ENCODE measurements around the gene IGIP.

The IGIP gene

GRCh38 chr5:140125637-140126036 lies at the start of gene IGIP:
Gene IGIP (plus strand): TSS chr5:140125937. CDS start chr5:140128477, 2,540 bp downstream.
- DNase-seq, result no peak

GRCh38 chr5:140076142-140076541 lies 49.6 kb upstream of the IGIP start:
- DNase-seq, result no peak

- no peak for DNase-seq
Observed at GRCh38 chr5:140076788-140077187, 48.9 kb upstream of the IGIP start.

GRCh38 chr5:140083120-140083519 lies 42.6 kb upstream of the IGIP start:
- no peak for DNase-seq

- DNase-seq, result no peak
Observed at GRCh38 chr5:140083650-140084049, 42.1 kb upstream of the IGIP start.

- no peak for DNase-seq
Observed at GRCh38 chr5:140084541-140084940, 41.2 kb upstream of the IGIP start.

- no peak for DNase-seq
Observed at GRCh38 chr5:140090251-140090650, 35.5 kb upstream of the IGIP start.

GRCh38 chr5:140093179-140093578 lies 32.6 kb upstream of the IGIP start:
- DNase-seq, result no peak

GRCh38 chr5:140093866-140094265 lies 31.9 kb upstream of the IGIP start:
- no peak for DNase-seq

- DNase-seq, result no peak
Observed at GRCh38 chr5:140094889-140095288, 30.8 kb upstream of the IGIP start.

- no peak for DNase-seq
Observed at GRCh38 chr5:140101179-140101578, 24.6 kb upstream of the IGIP start.

GRCh38 chr5:140103154-140103553 lies 22.6 kb upstream of the IGIP start:
- DNase-seq, result no peak

GRCh38 chr5:140104100-140104499 lies 21.6 kb upstream of the IGIP start:
- DNase-seq, result no peak

GRCh38 chr5:140106101-140106500 lies 19.6 kb upstream of the IGIP start:
- no peak for DNase-seq

- DNase-seq, result no peak
Observed at GRCh38 chr5:140106805-140107311, 18.9 kb upstream of the IGIP start.

GRCh38 chr5:140107312-140108092 lies 18.2 kb upstream of the IGIP start:
- peak; percentile 30 for DNase-seq

GRCh38 chr5:140108093-140109017 lies 17.4 kb upstream of the IGIP start:
- no peak for DNase-seq

- no peak for DNase-seq
Observed at GRCh38 chr5:140109018-140109758, 16.5 kb upstream of the IGIP start.

GRCh38 chr5:140109759-140110645 lies 15.7 kb upstream of the IGIP start:
- no peak for DNase-seq

- no peak for DNase-seq
Observed at GRCh38 chr5:140110646-140110957, 15.1 kb upstream of the IGIP start.

- no peak for DNase-seq
Observed at GRCh38 chr5:140111011-140111858, 14.5 kb upstream of the IGIP start.
